ENCODE results near the gene CDC14A. TPM values are rescaled to one million over a fixed set of nuclear protein-coding genes. Genes with fewer than 3 reads are reported as not detected.

CDC14A gene
- total and polyA plus RNA-seq, 2 donors: 3.9 to 29.1 TPM

GRCh38 chr1:100441146-100441545, 88.8 kb downstream of the CDC14A start:
- WGBS: 91% methylated on average over 2 of the region's 2 CpGs
- Histone ChIP-seq H3K4me1 (ENCODE audit: insufficient read depth) (no peaks in the 10 kb centered on the region), H3K4me3 (ENCODE audit: low read depth, low read length) (no peak overlapping the region), H3K27ac (ENCODE audit: low read depth) (no peak overlapping the region), H3K36me3 (ENCODE audit: insufficient read depth) (no peaks in the 10 kb centered on the region)
- no peak for DNase-seq (ENCODE audit: extremely low spot score)

- no peak overlapping the region for H3K4me3 ChIP-seq (ENCODE audit: low read depth, low read length)
- 95% methylated on average over 1 of the region's 1 CpG for WGBS
- H3K36me3 ChIP-seq (ENCODE audit: insufficient read depth): no peaks in the 10 kb centered on the region
- H3K27ac ChIP-seq (ENCODE audit: low read depth): no peak overlapping the region
- DNase-seq (ENCODE audit: extremely low spot score): no peak
- H3K4me1 ChIP-seq (ENCODE audit: insufficient read depth): no peaks in the 10 kb centered on the region
Measured at GRCh38 chr1:100441651-100442050, 89.3 kb downstream of the CDC14A start.

DNA sequence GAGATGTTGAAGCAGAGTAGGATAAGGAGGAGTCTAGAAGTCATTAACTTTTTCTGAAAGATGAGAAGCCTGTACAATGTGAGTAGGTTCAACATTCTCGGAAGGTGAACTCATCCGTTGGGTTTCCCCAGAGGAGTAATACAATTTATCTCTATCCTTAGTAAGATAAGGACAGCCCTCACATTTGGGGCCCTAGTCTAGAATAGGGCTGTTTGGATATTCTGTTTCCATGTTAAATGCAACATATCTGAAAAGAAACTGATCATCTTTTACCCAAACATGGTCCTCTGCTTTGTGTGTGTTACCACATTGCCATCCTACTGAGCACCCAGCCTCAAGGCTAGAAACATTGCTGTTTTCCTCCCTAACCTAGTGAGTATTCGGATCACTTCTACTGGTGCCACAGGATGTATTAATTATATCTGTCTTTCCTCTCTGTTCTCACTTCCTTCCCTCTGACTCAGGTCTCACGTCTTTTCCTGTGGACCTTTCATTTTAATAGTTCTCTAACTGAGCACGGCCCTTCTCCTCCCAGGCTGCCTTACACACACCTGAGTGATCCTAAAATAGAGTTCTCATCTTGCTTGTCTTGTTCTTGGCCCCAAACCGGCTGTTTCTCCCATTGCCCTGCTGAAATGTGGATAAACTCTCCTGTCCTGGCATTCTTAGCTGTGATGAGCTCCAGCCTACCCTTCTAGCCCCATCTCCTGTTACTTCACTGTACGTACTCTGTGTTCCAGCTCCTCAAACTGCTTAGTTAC, 91.7 kb downstream of the CDC14A start:
- DNase-seq (ENCODE audit: extremely low spot score): no peak
- no peaks in the 10 kb centered on the region for H3K4me1 ChIP-seq (ENCODE audit: insufficient read depth)
- H3K36me3 ChIP-seq (ENCODE audit: insufficient read depth): no peaks in the 10 kb centered on the region
- WGBS: 57% methylated on average over 7 of the region's 7 CpGs
- no peak overlapping the region for H3K4me3 ChIP-seq (ENCODE audit: low read depth, low read length)
- no peak overlapping the region for H3K27ac ChIP-seq (ENCODE audit: low read depth)

- no peaks in the 10 kb centered on the region for H3K36me3 ChIP-seq (ENCODE audit: insufficient read depth)
- no peak overlapping the region for H3K27ac ChIP-seq (ENCODE audit: low read depth)
- H3K4me1 ChIP-seq (ENCODE audit: insufficient read depth): no peaks in the 10 kb centered on the region
- DNase-seq (ENCODE audit: extremely low spot score): no peak
- H3K4me3 ChIP-seq (ENCODE audit: low read depth, low read length): no peak overlapping the region
Measured at GRCh38 chr1:100445565-100445964, 93.3 kb downstream of the CDC14A start.

DNA sequence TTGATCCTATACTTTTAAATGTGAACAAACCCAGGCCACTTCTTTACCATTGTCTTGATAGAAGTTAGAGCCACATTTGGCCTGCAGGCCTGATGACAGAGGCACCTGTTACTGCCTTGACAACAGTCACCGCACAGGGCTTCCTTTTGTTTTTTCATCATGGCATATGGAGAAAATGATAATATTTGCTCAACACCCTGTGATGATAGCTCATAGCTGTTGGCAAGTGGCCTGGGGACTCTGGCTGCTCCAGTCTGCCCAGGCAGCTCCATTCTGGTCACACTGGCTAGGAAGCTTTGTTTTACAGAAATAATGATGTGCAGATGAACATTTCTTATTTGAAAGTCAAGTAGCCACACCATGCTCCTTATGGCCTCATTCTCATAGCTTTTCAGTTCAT, 96.1 kb downstream of the CDC14A start:
- Histone ChIP-seq H3K36me3 (ENCODE audit: insufficient read depth) (no peaks in the 10 kb centered on the region), H3K4me1 (ENCODE audit: insufficient read depth) (no peaks in the 10 kb centered on the region), H3K4me3 (ENCODE audit: low read depth, low read length) (no peak overlapping the region), H3K27ac (ENCODE audit: low read depth) (no peak overlapping the region)
- no peak for DNase-seq (ENCODE audit: extremely low spot score)
- 81% methylated on average over 1 of the region's 1 CpG for WGBS

DNA sequence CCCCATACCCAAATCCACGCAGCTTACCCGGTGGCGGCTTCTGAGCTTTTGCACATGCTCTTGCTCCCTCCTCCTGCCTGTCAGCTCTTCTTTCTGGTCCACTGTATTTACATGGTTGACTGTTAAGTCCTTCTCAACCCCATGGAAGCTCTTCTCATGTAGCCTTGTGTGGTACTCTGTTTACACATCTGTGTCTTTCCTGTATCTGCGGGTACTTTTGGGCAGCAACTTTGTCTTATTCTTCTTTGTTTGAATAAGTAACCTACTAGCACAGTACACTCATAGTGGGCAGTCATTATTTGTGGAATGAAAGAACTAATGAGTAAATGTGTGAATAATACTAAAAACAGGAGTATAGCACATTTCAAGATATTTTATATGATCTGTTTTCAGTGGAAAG, 97.2 kb downstream of the CDC14A start:
- no peak for DNase-seq (ENCODE audit: extremely low spot score)
- 79% methylated on average over 4 of the region's 4 CpGs for WGBS
- no peaks in the 10 kb centered on the region for H3K4me1 ChIP-seq (ENCODE audit: insufficient read depth)

GRCh38 chr1:100452641-100453040, 100.3 kb downstream of the CDC14A start:
- WGBS: 49% methylated on average over 1 of the region's 1 CpG

More for the DNA sequence above, 97.2 kb downstream of the CDC14A start:
- Histone ChIP-seq H3K27ac (ENCODE audit: low read depth) (no peak overlapping the region), H3K4me3 (ENCODE audit: low read depth, low read length) (no peak overlapping the region), H3K36me3 (ENCODE audit: insufficient read depth) (no peaks in the 10 kb centered on the region)

GRCh38 chr1:100455478-100456072, 103.3 kb downstream of the CDC14A start:
- DNase-seq (ENCODE audit: extremely low spot score): no peak
- no peak overlapping the region for H3K4me3 ChIP-seq (ENCODE audit: low read depth, low read length)
- no peaks in the 10 kb centered on the region for H3K4me1 ChIP-seq (ENCODE audit: insufficient read depth)

More at GRCh38 chr1:100452641-100453040, 100.3 kb downstream of the CDC14A start:
- H3K27ac ChIP-seq (ENCODE audit: low read depth): no peak overlapping the region
- peaks cover 2% of the 10 kb centered on the region for H3K36me3 ChIP-seq (ENCODE audit: insufficient read depth)
- H3K4me3 ChIP-seq (ENCODE audit: low read depth, low read length): no peak overlapping the region
- no peak for DNase-seq (ENCODE audit: extremely low spot score)
- H3K4me1 ChIP-seq (ENCODE audit: insufficient read depth): no peaks in the 10 kb centered on the region

GRCh38 chr1:100456880-100457279, 104.6 kb downstream of the CDC14A start:
- Histone ChIP-seq H3K4me3 (ENCODE audit: low read depth, low read length) (no peak overlapping the region), H3K36me3 (ENCODE audit: insufficient read depth) (peaks cover 2% of the 10 kb centered on the region), H3K4me1 (ENCODE audit: insufficient read depth) (no peaks in the 10 kb centered on the region), H3K27ac (ENCODE audit: low read depth) (no peak overlapping the region)
- WGBS: 92% methylated on average over 2 of the region's 2 CpGs
- no peak for DNase-seq (ENCODE audit: extremely low spot score)

More at GRCh38 chr1:100455478-100456072, 103.3 kb downstream of the CDC14A start:
- Histone ChIP-seq H3K36me3 (ENCODE audit: insufficient read depth) (peaks cover 2% of the 10 kb centered on the region), H3K27ac (ENCODE audit: low read depth) (no peak overlapping the region)

DNA sequence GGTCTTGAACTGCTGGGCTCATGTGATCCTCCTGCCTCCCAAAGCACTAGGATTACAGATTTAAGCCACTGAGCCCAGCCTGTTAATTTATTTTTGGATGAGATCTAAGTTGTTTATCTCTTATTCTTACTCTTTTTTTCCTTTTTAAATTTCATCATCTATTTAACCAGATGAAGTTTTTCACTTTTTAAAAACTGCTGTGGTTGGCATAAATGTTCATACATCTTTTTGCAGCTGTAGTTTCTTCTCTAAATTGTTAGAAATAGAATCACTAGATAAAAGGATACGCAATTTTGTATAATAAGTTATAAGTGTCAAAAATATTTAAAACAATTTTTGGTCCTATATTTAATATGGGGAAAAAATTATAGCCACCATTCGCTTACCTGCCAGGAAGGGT, 105.4 kb downstream of the CDC14A start:
- no peak for DNase-seq (ENCODE audit: extremely low spot score)
- Histone ChIP-seq H3K4me1 (ENCODE audit: insufficient read depth) (no peaks in the 10 kb centered on the region), H3K27ac (ENCODE audit: low read depth) (no peak overlapping the region), H3K36me3 (ENCODE audit: insufficient read depth) (peaks cover 2% of the 10 kb centered on the region), H3K4me3 (ENCODE audit: low read depth, low read length) (no peak overlapping the region)
- 89% methylated on average over 2 of the region's 2 CpGs for WGBS

- Histone ChIP-seq H3K4me1 (ENCODE audit: insufficient read depth) (no peaks in the 10 kb centered on the region), H3K27ac (ENCODE audit: low read depth) (no peak overlapping the region), H3K4me3 (ENCODE audit: low read depth, low read length) (no peak overlapping the region), H3K36me3 (ENCODE audit: insufficient read depth) (peaks cover 2% of the 10 kb centered on the region)
- no peak for DNase-seq (ENCODE audit: extremely low spot score)
- WGBS: 47% methylated on average over 6 of the region's 6 CpGs
Measured at GRCh38 chr1:100458661-100459357, 106.5 kb downstream of the CDC14A start.

GRCh38 chr1:100459358-100460114, 107.2 kb downstream of the CDC14A start:
- Histone ChIP-seq H3K4me1 (ENCODE audit: insufficient read depth) (no peaks in the 10 kb centered on the region), H3K4me3 (ENCODE audit: low read depth, low read length) (no peak overlapping the region), H3K27ac (ENCODE audit: low read depth) (no peak overlapping the region), H3K36me3 (ENCODE audit: insufficient read depth) (peaks cover 2% of the 10 kb centered on the region)
- 21% methylated on average over 12 of the region's 12 CpGs for WGBS
- peak; percentile 78 for DNase-seq (ENCODE audit: extremely low spot score)

DNA sequence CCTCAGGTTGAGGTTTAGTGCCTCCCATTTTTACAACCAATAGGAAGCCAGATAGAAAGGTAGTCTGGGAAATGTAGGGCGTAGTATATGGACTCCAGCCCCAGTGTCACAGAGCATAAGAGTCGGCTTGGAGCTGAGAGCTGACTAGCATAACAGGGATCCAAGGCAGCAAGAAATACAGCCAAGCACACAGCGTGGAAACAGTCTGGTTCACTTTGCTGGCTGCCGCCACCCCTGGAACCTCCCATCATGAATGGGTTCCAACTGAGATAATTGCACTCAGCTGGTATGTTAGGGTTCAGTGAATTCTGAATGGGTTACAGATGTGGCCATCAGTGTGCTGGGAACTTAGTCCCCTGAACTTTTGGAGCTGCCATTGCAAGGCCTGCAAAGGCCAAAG, 108.9 kb downstream of the CDC14A start:
- H3K4me3 ChIP-seq (ENCODE audit: low read depth, low read length): no peak overlapping the region
- H3K4me1 ChIP-seq (ENCODE audit: insufficient read depth): no peaks in the 10 kb centered on the region
- no peak overlapping the region for H3K27ac ChIP-seq (ENCODE audit: low read depth)
- H3K36me3 ChIP-seq (ENCODE audit: insufficient read depth): peaks cover 3% of the 10 kb centered on the region
- no peak for DNase-seq (ENCODE audit: extremely low spot score)
- WGBS: 62% methylated on average over 4 of the region's 4 CpGs
